SH-SY5Y (cell line): Measurements from ENCODE around the gene MMP8.

ENCODE experiments used
- GATA2 ChIP-seq: IDR thresholded peaks from 2 replicates; pipeline ENCODE4 v1.6.1; 2011; ENCODE audit warnings: mild to moderate bottlenecking, low read depth, low read length
- GATA3 ChIP-seq: IDR thresholded peaks from 2 replicates; pipeline ENCODE4 v1.6.1; 2011; ENCODE audit warnings: low read depth, mild to moderate bottlenecking, low read length, moderate library complexity

- TF ChIP-seq GATA3 (no peak), GATA2 (no peak)
These were observed at the start of gene MMP8 for GRCh38 chr11:102724904-102725500.
